SK-N-MC (cell line): Measurements from ENCODE around the gene BCL2A1.

Experiments used
- EZH2 ChIP-seq: fragments of 200-600 bp; sonication (generic); IDR thresholded peaks from one replicate; pipeline ENCODE4 v1.6.1; 2017; ENCODE audit warnings: antibody characterized with exemption
- FOXP2 ChIP-seq: optimal IDR thresholded peaks from 2 replicates; pipeline ENCODE3; 2011; ENCODE audit warnings: mild to moderate bottlenecking, moderate library complexity; ENCODE audit not compliant: insufficient read depth; ENCODE audit errors: extremely low read length, control extremely low read depth
- POLR2AphosphoS5 ChIP-seq: IDR thresholded peaks from 2 replicates; pipeline ENCODE4 v1.6.1; 2012; ENCODE audit warnings: mild to moderate bottlenecking, low read depth, low read length, borderline replicate concordance

DNA sequence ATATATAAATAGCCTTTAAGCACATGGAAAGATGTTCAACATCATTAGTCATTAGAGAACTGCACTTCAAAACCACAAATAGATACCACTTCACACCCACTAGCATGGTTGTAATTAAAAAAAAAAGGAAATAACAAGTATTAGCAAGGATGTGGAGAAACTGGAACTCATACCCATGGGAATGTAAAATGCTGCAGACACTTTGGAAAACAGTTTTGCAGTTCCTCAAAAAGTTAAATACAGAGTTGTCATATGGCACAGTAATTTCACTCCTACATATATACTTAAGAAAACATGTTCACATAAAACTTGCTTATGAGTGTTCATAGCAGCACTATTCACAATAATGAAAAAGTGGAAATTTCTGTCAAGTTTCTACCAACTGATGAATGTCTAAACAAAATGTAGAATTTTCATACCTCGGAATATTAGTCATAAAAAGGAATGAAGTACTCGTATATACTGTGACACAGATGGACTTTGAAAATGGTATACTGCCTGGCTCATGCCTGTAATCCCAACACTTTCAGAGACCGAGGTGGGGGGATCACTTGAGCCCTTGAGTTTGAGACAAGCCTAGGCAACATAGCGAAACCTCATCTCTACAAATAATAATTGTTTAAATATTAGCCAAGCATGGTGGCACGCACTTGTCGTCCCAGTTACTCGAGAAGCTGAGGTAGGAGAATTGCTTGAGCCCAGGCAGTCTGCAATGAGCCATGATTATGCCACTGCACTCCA lies 28.1 kb downstream of the BCL2A1 start:
- TF ChIP-seq EZH2 (no peak), POLR2AphosphoS5 (no peak), FOXP2 (no peak)
